Motor neuron (in vitro differentiated cells): ENCODE data around the gene ENTR1. TPM values are rescaled to one million over a fixed set of nuclear protein-coding genes. Genes with fewer than 3 reads are reported as not detected.

Experiments
- ATAC-seq, 8 experiments: fragments of 200-7000 bp; cut with Tn5 transposase; replicated peaks in 6 of 8; 2 replicates each; pipeline ENCODE4 v1.8.0; 2021; ENCODE audit warnings: mild to moderate bottlenecking in 8 of 8, moderate library complexity in 8 of 8
- H3K27ac ChIP-seq, 2 donors: fragments of 250-450 bp; sonication (Bioruptor Pico); 2 replicates each; pipeline ENCODE4 v1.9.0; 2021; ENCODE audit warnings: antibody characterized with exemption in 2 of 2, mild to moderate bottlenecking in 2 of 2, moderate library complexity in 1 of 2
- H3K4me1 ChIP-seq, 2 donors: fragments of 250-450 bp; sonication (Bioruptor Pico); replicated peaks in 1 of 2; 2 replicates each; pipeline ENCODE4 v1.6.1; 2021; ENCODE audit warnings: antibody characterized with exemption in 2 of 2, mild to moderate bottlenecking in 2 of 2, moderate library complexity in 1 of 2
- H3K4me3 ChIP-seq, 5 donors: fragments of 250-450 bp; sonication (Bioruptor Pico); 2 replicates each; pipeline ENCODE4 v1.9.0; 2021; ENCODE audit warnings: antibody characterized with exemption in 5 of 5, mild to moderate bottlenecking in 5 of 5, moderate library complexity in 4 of 5
- WGBS, 10 experiments: fragments of 450-650 bp; shearing (Covaris generic); methylation state at CpG; one replicate each; pipeline ENCODE4 v1.0.0; 2022; 5-methylcytosine and 5-hydroxymethylcytosine counted together
- in situ Hi-C, 9 experiments: fragments of 400-800 bp; cut with MboI; loops; one replicate each; pipeline ENCODE4 v1.15.0; 2021; ENCODE audit warnings: low sequenced_read_pairs in 9 of 9, low pct_unique_long_range_greater_than_20kb in 2 of 9; ENCODE audit not compliant: unreplicated experiment in 9 of 9
- total RNA-seq, 8 experiments: library from RNA; unstranded; fragments of 300-600 nt; gene quantifications; 2 replicates each; pipeline versions ENCODE4 v1.2.3 to v1.2.4, GENCODE V29; 2022

ENTR1 gene
- total RNA-seq, 8 experiments from 2014 or later: 15.9 to 97.7 (median 29.6) TPM

DNA sequence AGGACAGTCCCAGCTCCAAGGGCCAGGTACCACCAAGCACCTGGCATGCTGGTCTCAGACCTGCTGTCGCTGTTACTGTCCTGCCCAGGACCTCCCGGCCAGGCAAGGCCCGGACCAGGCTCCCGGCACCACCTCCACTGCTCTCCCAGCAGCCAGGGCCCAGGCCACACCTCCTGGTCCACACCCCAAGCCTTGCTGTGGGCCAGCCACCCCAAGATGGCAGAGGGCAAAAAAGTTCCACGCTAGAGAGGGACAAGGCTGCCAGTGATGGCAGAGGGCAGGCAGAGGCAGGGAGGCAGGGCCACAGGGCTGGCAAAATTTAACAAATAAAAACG is 48.0 kb downstream of the ENTR1 start:
- in situ Hi-C loops: no loop called here
- WGBS, 10 experiments: 67 to 90% (median 78%) methylated on average over 1 to 2 of the region's 6 CpGs; no CpG with 5 or more reads in 6 of the 10 experiments
- no peak for ATAC-seq
- Histone ChIP-seq H3K4me1 (peaks cover 12 to 25% of the 10 kb centered on the region in 2 donors), H3K4me3 (peak overlapping the region in 4 of 5 donors; percentile 82 to 99 (median 94)), H3K27ac (peak overlapping the region; percentile 31 to 80)

DNA sequence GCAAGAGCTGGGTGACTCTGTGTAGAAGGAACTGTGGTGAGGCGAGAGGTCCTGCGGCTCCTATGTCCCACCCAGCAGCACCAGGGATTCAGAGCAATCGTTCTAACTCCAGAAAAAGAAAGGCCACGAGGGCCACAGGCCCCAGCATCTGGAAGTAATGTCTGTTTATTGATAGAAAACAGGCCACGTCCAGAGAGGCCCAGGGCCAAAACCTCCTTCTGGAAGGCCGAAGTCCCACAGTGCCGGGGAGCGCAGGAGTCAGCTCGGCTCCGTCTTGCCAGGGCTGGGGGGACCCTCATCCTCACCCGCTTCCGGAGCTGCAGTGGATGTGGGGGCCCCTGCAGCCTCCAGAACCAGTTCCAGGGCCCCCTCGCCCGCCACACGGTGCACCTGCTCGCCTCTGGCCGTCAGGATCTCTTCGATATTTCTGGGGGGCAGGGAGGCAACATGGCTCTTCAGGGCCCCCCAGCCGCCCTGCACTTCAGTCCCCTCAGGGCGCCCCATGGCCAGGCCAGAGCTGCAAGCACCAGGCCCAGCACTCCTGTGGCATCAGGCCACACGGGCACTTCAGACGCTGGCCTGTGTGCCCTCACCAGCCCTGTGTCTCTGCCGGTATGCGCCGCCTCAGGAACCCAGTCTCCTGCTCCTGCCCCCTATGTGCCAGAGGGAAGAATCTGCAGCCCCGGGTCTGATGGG is 48.5 kb downstream of the ENTR1 start:
- in situ Hi-C loops: no loop called here
- peak overlapping the region in 1 of 2 donors; percentile 80 for H3K27ac ChIP-seq
- no peak for ATAC-seq

DNA sequence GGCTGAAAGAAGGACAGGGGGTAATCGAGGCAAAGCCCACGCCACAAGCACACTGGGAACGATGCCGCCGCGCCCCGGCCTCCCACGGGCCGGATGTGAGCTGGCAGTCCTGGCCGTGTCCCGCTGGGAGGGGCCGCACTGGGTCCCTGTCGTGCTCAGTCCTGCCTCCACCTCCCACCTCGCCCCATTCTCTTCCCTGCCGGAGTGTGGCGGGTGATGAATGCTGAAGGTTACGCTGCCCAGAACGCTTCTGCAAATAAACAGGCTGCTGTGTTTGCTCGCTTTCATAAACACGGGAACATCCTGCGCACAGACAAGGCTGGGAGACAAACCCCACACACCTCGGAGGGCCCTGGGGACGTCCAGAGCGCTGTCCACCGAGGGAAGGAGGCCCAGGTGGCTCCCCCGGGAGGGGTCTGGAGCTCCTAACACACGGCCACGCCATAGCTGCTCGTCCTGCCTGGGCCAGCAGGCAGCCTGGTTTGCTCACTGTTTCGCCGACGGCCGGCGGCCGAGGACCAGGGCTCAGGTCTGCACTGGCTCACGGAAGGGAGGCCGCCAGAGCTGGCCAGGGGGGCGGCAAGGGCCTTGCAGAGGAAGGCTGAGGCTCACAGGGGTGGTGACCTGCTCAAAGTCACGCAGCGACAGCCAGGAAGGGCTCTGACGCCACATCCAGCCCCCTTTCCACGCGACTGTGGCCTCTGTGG is 49.2 kb downstream of the ENTR1 start:
- WGBS, 10 experiments: 80 to 100% (median 83%) methylated on average over 2 to 18 of the region's 43 CpGs; no CpG with 5 or more reads in 5 of the 10 experiments
- Histone ChIP-seq H3K4me1 (peaks cover 12 to 25% of the 10 kb centered on the region in 2 donors), H3K4me3 (no peak overlapping the region), H3K27ac (no peak overlapping the region)
- in situ Hi-C loops: no loop called here
- no peak for ATAC-seq

More for the DNA sequence above, 48.5 kb downstream of the ENTR1 start:
- 61 to 100% (median 90%) methylated on average over 1 to 6 of the region's 26 CpGs; no CpG with 5 or more reads in 6 of the 10 experiments for whole genome bisulfite sequencing, 10 experiments
- peaks cover 12 to 25% of the 10 kb centered on the region in 2 donors for H3K4me1 ChIP-seq
- H3K4me3 ChIP-seq: no peak overlapping the region

DNA sequence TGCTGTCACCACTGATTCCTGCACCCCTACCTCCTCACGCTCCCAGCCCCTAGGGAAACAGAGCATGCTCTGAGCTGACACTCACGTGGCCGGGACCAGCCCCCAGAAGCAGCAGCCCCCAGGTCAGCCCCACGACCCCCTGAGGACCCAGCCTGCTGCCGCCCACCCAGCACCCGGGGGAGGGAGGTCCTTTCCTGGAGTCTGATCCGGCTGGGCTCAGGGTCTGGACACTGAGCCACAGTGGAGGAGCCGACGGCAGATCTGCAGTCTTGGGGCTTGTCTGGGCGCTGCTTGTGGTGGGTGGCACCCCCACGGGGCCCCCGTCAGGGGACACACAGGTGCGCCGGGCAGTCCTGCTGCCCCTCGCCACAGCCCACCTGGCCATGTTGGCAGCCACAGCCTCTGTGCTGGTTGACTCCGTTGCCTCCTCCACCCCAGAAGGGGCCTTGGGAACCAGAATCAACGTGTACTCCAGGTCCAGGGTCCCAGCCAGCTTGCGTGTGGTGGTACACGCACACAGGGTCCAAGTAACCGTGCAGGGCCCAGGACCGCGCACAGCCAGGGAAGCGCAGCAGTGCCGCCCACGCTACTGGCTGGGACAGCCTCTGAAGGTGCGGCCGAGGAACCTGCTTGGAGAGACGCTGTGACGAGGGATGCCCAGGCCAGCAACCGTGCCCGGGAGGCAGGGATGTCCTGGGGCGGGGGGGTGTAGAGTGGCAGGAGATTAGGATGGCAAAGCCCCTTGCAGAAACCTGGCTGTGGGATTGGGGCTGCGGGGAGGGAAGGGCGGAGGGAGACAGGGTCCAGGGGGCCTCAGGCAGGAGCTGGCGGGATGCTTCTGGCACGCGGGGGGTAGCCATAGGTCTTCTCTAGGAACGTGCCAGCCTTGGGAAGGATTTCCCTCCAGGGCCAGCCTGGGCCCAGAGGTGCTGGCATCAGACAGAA is 50.4 kb downstream of the ENTR1 start:
- 80 to 100% (median 80%) methylated on average over 1 to 2 of the region's 38 CpGs; no CpG with 5 or more reads in 7 of the 10 experiments for WGBS, 10 experiments
- H3K27ac ChIP-seq: no peak overlapping the region
- in situ Hi-C loops: no loop called here
- H3K4me3 ChIP-seq: no peak overlapping the region
- peaks cover 12 to 20% of the 10 kb centered on the region in 2 donors for H3K4me1 ChIP-seq
- no peak for ATAC-seq

DNA sequence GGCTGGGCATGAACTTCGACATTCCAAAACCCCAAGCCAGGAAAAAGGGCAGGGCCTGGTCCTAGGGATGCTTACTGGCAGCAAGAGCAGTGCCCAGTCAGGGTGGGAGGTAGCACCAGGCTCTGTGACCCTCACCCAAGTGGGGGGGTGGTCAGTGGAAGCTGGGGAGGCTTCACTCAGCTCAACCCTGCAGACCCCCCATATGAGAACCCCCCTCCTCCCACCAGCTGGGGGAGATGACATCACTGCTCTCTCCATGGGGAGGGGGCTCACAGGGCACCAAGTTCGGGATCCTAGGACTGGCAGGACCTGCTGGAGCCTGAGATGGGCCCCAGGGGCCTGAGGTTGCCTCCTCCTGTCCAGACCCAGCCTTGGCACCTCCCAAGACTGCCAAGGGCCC is 51.5 kb downstream of the ENTR1 start:
- in situ Hi-C loops: no loop called here
- H3K4me3 ChIP-seq: no peak overlapping the region
- ATAC-seq: no peak
- no CpG with 5 or more reads among the region's 2 CpGs for WGBS, 10 experiments
- H3K27ac ChIP-seq: no peak overlapping the region
- peaks cover 11 to 19% of the 10 kb centered on the region in 2 donors for H3K4me1 ChIP-seq

DNA sequence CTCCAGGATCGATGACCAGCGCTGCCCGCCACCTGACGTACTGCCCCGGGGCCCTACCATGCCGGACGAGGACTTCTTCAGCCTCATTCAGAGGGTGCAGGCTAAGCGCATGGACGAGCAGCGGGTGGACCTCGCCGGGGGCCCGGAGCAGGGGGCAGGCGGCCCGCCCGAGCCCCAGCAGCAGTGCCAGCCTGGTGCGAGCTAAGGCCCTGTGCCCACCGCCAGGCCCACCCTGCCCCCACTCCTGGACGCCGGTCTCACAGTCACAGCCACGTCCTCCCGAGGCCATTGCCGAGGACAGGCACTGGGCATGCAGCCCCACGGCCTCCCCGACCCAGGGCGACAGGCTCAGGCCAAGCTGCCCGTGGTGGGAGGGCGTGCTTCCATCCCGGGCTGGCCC is 52.4 kb downstream of the ENTR1 start:
- ATAC-seq: no peak
- H3K4me3 ChIP-seq: no peak overlapping the region
- H3K27ac ChIP-seq: no peak overlapping the region
- WGBS, 10 experiments: 90 to 97% (median 91%) methylated on average over 2 to 11 of the region's 29 CpGs; no CpG with 5 or more reads in 7 of the 10 experiments
- in situ Hi-C loops: no loop called here
- peaks cover 10 to 17% of the 10 kb centered on the region in 2 donors for H3K4me1 ChIP-seq

DNA sequence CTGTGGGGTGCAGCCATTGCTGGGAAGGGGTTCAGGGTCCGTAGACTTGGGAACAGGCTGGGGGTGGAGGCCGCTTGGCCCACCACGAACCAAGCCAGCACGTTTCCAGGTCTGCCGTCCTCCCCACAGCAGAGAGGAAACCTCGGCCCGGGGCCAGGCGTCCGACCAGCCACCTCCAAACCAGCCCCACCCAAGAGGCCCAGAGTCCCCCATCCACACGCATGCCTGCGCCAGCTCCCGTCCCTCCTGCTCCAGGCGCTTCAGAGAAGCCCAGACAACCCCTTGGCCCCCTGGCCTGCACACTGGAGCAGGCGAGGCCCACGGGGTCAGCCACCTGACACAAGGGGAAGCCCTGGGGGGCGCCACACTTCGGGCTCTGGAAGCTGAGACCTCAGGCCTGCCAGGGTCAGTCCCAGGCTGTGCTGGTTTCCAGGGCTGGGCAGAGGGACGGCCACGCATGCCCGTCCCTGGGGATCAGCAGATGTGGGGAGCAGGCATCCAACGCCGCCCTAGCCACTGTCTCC is 53.1 kb downstream of the ENTR1 start:
- Histone ChIP-seq H3K27ac (no peak overlapping the region), H3K4me3 (no peak overlapping the region), H3K4me1 (peaks cover 5 to 10% of the 10 kb centered on the region in 2 donors)
- peak in 1 of 8 experiments; percentile 0 for ATAC-seq
- in situ Hi-C loops: no loop called here
- WGBS, 10 experiments: 60 to 78% methylated on average over 1 to 3 of the region's 22 CpGs; no CpG with 5 or more reads in 8 of the 10 experiments

DNA sequence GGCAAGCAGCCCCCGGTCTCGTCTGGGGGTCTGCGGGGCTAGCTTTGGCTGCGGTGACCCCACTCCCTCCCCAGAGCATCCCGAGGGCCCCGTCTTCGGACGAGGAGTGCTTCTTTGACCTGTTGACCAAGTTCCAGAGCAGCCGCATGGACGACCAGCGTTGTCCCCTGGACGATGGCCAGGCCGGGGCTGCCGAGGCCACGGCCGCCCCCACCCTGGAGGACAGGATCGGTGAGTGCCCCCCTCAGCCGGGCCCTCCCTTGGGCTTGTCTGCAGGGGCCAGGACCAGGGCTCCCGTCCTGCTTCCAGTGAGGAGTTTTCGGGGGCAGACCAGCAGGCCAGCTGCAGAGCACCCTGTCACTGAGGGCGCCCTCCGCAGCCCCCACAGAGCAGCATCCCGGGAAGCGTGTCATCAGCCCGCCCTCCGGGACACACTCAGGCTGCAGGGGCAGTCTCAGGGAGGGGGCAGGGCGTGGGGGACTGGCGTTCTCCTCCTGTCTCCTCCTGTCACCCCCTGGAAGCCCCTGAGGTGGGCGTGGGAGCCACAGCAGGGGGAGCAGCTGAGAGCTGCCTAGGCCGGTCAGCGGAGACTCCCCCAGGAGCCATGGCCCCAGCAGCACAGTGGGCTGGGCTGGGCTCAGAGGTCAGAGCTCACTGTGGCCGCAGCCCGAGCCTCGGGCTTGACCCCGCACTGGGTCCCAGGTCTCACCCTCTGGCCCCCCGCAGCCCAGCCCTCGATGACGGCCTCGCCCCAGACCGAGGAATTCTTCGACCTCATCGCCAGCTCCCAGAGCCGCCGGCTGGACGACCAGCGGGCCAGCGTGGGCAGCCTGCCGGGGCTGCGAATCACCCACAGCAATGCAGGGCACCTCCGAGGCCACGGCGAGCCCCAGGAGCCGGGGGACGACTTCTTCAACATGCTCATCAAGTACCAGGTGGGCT is 54.5 kb downstream of the ENTR1 start:
- WGBS, 10 experiments: no CpG with 5 or more reads among the region's 54 CpGs
- H3K4me3 ChIP-seq: no peak overlapping the region
- ATAC-seq: peak in 1 of 8 experiments; percentile 1
- in situ Hi-C loops: no loop called here
- H3K4me1 ChIP-seq: peaks cover 2 to 8% of the 10 kb centered on the region in 2 donors
- H3K27ac ChIP-seq: no peak overlapping the region

DNA sequence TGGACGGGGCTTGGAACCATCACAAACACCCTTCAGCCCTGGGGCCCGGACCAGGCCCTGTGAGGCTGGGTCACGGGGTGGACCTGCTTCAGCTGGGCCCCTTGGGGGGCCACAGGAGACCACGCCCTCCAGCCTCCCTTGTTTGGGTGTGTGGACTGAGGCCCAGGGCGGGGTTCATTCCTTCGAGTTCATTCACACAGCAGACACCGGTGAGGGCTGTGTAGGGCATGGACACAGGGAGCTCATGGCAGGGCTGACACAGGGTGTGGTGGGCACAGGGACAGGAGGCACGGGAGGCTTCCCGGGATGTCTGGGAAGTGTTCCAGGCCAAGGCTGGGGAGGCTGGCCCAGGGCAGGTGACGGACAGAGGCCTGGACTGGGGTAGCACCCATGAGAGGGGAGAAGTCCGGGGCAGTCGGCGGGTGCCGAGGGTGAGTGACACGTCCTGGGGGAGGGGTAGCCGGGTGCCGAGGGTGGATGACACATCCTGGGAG is 55.8 kb downstream of the ENTR1 start:
- no CpG with 5 or more reads among the region's 17 CpGs for WGBS, 10 experiments
- in situ Hi-C loops: no loop called here
- H3K27ac ChIP-seq: peak overlapping the region in 1 of 2 donors; percentile 57
- ATAC-seq: peak; percentile 7 to 83 (median 44)
- H3K4me1 ChIP-seq: peaks cover 2 to 8% of the 10 kb centered on the region in 2 donors
- no peak overlapping the region for H3K4me3 ChIP-seq

DNA sequence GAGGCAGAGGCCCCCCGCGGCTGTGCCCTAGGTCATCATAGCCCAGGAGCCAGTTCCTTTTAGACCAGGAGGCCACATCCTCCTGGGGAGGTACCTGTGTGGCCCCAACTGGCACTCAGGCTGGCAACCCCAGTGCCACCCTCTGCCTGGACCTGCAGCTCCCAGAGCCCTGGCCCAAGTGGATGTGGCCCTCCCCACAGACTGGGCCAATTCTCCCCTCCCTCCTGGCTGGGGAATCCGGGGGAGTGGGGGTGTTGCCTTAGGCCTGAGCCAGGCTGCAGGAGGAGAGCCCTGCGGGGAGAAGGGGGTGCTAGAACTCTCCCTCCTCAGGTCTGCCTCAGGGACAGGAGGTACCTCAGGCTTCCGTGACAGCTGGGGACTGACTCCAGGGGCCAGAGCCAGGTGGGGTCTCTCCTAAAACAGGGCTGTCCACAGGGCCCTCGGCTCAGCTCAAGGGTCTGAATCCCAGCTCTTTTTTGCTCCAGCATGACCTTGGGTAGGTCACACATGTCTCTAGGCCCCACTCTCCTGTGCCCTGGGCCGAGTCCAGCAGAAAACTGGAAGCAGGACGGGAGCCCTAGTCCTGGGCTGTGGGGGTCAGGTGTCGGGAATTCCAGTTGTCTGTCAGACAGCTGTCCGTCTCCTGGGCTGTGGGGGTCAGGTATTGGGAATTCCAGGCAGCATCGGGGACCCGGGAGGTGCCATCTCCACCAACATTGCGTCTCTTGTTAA is 56.5 kb downstream of the ENTR1 start:
- Histone ChIP-seq H3K27ac (peak overlapping the region in 1 of 2 donors; percentile 57), H3K4me3 (no peak overlapping the region), H3K4me1 (peaks cover 2 to 8% of the 10 kb centered on the region in 2 donors)
- peak in 5 of 8 experiments; percentile 1 to 11 (median 9) for ATAC-seq
- in situ Hi-C loops: no loop called here
- 40 to 100% (median 82%) methylated on average over 1 to 4 of the region's 13 CpGs; no CpG with 5 or more reads in 5 of the 10 experiments for WGBS, 10 experiments

DNA sequence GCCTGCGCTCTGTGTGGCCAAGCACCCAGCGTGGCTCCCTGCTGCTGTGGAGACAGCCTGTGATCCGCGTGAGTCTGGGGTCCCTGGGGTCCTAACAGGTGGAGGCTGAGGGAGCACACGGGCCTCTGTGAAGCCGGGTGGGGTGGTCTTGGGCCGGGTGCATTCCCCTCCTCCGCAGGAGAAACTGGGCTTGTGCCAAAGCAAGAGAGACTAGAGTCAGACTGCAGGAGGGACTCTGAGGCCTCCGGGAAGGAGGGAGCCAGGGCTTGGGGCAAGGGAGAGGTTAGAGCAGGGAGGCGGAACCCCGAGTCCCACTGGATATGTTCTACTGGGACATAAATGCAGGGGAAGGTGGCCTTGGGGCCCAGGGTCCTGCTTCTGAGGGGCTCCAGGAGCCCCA is 57.3 kb downstream of the ENTR1 start:
- ATAC-seq: no peak
- WGBS, 10 experiments: 60 to 100% (median 95%) methylated on average over 1 to 2 of the region's 11 CpGs; no CpG with 5 or more reads in 6 of the 10 experiments
- no peak overlapping the region for H3K4me3 ChIP-seq
- peaks cover 2 to 8% of the 10 kb centered on the region in 2 donors for H3K4me1 ChIP-seq
- no peak overlapping the region for H3K27ac ChIP-seq
- in situ Hi-C loops: no loop called here
